ENCODE results near the gene RELL1.

DNA sequence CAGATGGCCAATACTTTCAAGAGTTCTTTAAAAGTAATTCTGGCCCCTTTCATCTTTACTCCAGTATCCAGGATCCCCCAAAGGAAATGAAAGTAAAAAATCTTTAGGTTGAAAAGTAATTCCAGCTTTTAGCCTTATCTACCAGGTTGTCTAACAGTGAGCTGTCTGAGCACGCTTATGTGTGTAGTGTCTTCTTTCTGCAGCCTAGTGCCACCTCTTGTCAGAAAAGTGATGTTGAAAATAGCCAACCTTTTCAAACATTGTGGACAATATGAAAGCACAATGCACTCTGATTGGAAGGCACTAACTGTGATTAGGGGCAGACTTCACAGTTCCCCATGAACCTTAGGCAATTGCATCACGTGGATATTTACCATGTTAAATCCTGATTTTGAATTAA lies 92.1 kb downstream of the RELL1 start:
- no peak for TF ChIP-seq HDGF (IDR thresholded peaks at IDR 0.05; ENCODE audit: borderline replicate concordance)
- no peak for TF ChIP-seq ELF4 (IDR thresholded peaks at IDR 0.05)
- TF ChIP-seq SUZ12 (IDR thresholded peaks at IDR 0.05): no peak
- no peak for TF ChIP-seq PKNOX1 (IDR thresholded peaks at IDR 0.05)
- TF ChIP-seq BHLHE40 (IDR thresholded peaks at IDR 0.05; ENCODE audit: borderline replicate concordance): no peak
